Endothelial cell of umbilical vein (primary cell): ENCODE data around the gene ZNF302. TPM values are rescaled to one million over a fixed set of nuclear protein-coding genes. Genes with fewer than 3 reads are reported as not detected.

ENCODE experiments used
- BruUV-seq: library from RNA; stranded (reverse); fragments of 400-500 nt; replicated peaks from 2 replicates; lab custom pipeline; 2021; lab: Mats Ljungman, UMichigan
- CTCF ChIA-PET: fragments of 300-600, 350-600 bp; sonication (Branson Sonifier 250); formaldehyde crosslinking; loops from one replicate; lab custom pipeline; 2021; ENCODE audit warnings: antibody characterized with exemption, inconsistent platforms; lab: Charles Lee
- POLR2A ChIA-PET: fragments of 300-600, 350-600 bp; sonication (Branson Sonifier 250); formaldehyde crosslinking; loops from one replicate; lab custom pipeline; 2021; ENCODE audit warnings: antibody characterized with exemption, inconsistent platforms; lab: Charles Lee
- DNase-seq: peaks from one replicate; pipeline ENCODE4 v3.0.0-alpha.2; 2011; ENCODE audit warnings: low read depth, low spot score
- FAIRE-seq: peaks from 2 replicates; lab custom pipeline; 2011; peaks lifted over from hg19 to GRCh38; lab: Jason Lieb, UNC
- H2AFZ ChIP-seq: 2 replicates; pipeline ENCODE4 v1.6.0; 2012; ENCODE audit warnings: low read depth, low read length, control low read depth, inconsistent platforms
- H3K27ac ChIP-seq: 2 replicates; pipeline ENCODE4 v1.5.1; 2011; ENCODE audit warnings: low read depth, mild to moderate bottlenecking, control low read depth, low read length, moderate library complexity; ENCODE audit not compliant: insufficient read depth
- H3K27me3 ChIP-seq, 2 experiments: 2 replicates each; pipeline versions ENCODE4 v1.6.0 to v1.6.1; 2011; ENCODE audit warnings: low read length in 2 of 2, mixed read lengths in 1 of 2; ENCODE audit not compliant: control insufficient read depth in 2 of 2, insufficient read depth in 2 of 2
- H3K36me3 ChIP-seq, 2 experiments: 2 replicates in 1 of 2; 3 replicates in 1 of 2; pipeline ENCODE4 v1.5.1; 2011; ENCODE audit warnings: low read length in 2 of 2, mild to moderate bottlenecking in 1 of 2, moderate library complexity in 1 of 2; ENCODE audit not compliant: control insufficient read depth in 2 of 2, insufficient read depth in 2 of 2; ENCODE audit errors: extremely low read depth in 1 of 2
- H3K4me1 ChIP-seq: 3 replicates; pipeline ENCODE4 v1.5.1; 2011; ENCODE audit warnings: mild to moderate bottlenecking, low read length; ENCODE audit not compliant: control insufficient read depth, insufficient read depth; ENCODE audit errors: extremely low read depth
- H3K4me2 ChIP-seq: 2 replicates; pipeline ENCODE4 v1.6.1; 2011; ENCODE audit warnings: low read length, control low read depth, mixed read lengths; ENCODE audit not compliant: insufficient read depth
- H3K4me3 ChIP-seq, 3 experiments: fragments of 200-600 bp in 1 of 3; sonication (generic), shearing (Covaris generic) in 1 of 3; replicated peaks in 1 of 3; 2 replicates each; pipeline ENCODE4 v1.5.1; 2011 to 2016; ENCODE audit warnings: control low read depth in 3 of 3, low read length in 3 of 3, mild to moderate bottlenecking in 2 of 3, inconsistent platforms in 1 of 3, low read depth in 1 of 3, moderate library complexity in 1 of 3; ENCODE audit not compliant: insufficient read depth in 1 of 3
- H3K79me2 ChIP-seq: 2 replicates; pipeline ENCODE4 v1.6.0; 2012; ENCODE audit warnings: low read length, inconsistent platforms; ENCODE audit not compliant: control insufficient read depth, insufficient read depth
- H3K9ac ChIP-seq: replicated peaks from 2 replicates; pipeline ENCODE3; 2011; ENCODE audit warnings: low read length, control low read depth; ENCODE audit not compliant: insufficient read depth; ENCODE audit errors: extremely low read depth
- H3K9me1 ChIP-seq: replicated peaks from 3 replicates; pipeline ENCODE4 v1.6.0; 2011; ENCODE audit warnings: mild to moderate bottlenecking, low read length; ENCODE audit not compliant: control insufficient read depth, insufficient read depth; ENCODE audit errors: extremely low read depth
- H3K9me3 ChIP-seq: replicated peaks from 2 replicates; pipeline ENCODE4 v1.5.1; 2012; ENCODE audit warnings: low read length, inconsistent platforms; ENCODE audit not compliant: control insufficient read depth, insufficient read depth
- H4K20me1 ChIP-seq: replicated peaks from 2 replicates; pipeline ENCODE3; 2011; ENCODE audit warnings: mild to moderate bottlenecking, low read length; ENCODE audit not compliant: control insufficient read depth, insufficient read depth; ENCODE audit errors: extremely low read depth
- CTCF ChIP-seq, 2 donors: IDR thresholded peaks; 1 replicate in 1 of 2; 2 replicates in 1 of 2; pipeline ENCODE4 v1.5.1; 2011; ENCODE audit warnings: low read length in 2 of 2, mild to moderate bottlenecking in 2 of 2, moderate library complexity in 2 of 2, control low read depth in 1 of 2, inconsistent platforms in 1 of 2, low read depth in 1 of 2; ENCODE audit not compliant: insufficient read depth in 1 of 2; ENCODE audit errors: extremely low read depth in 1 of 2
- EZH2 ChIP-seq: IDR thresholded peaks from 2 replicates; pipeline ENCODE4 v1.6.1; 2012; ENCODE audit warnings: borderline replicate concordance, low read depth, mild to moderate bottlenecking, moderate library complexity, low read length, inconsistent platforms; ENCODE audit not compliant: severe bottlenecking
- FOS ChIP-seq: IDR thresholded peaks from 2 replicates; pipeline ENCODE4 v1.6.1; 2011; ENCODE audit warnings: mild to moderate bottlenecking, low read length, moderate library complexity, borderline replicate concordance; ENCODE audit not compliant: insufficient read depth
- GATA2 ChIP-seq: IDR thresholded peaks from 2 replicates; pipeline ENCODE4 v1.7.0; 2011; ENCODE audit warnings: low read depth, mild to moderate bottlenecking, moderate library complexity, mixed read lengths, low read length; ENCODE audit not compliant: insufficient read length, insufficient read depth
- JUN ChIP-seq: IDR thresholded peaks from 2 replicates; pipeline ENCODE4 v1.6.1; 2011; ENCODE audit warnings: borderline replicate concordance, low read depth; ENCODE audit not compliant: insufficient read length, insufficient read depth
- MYC ChIP-seq: IDR thresholded peaks from one replicate; pipeline ENCODE4 v1.6.1; 2011; ENCODE audit warnings: mild to moderate bottlenecking, low read depth, low read length
- dilution Hi-C: fragments of 300-500 bp; cut with MboI; formaldehyde crosslinking; loops from one replicate; pipeline ENCODE4 v1.15.0; 2019; ENCODE audit warnings: low sequenced_read_pairs; ENCODE audit not compliant: extremely low pct_ligation_motif_present
- intact Hi-C: fragments of 100-400 bp; cut with micrococcal nuclease; formaldehyde crosslinking; loops from one replicate; pipeline ENCODE4 v1.10.0; 2022
- polyA plus RNA-seq, 4 experiments: library from polyadenylated mRNA; depleted of rRNA in 3 of 4; stranded (reverse) in 3 of 4; unstranded in 1 of 4; fragments of >200 nt; gene quantifications; 2 replicates each; pipeline versions ENCODE4 v1.2.1 to v1.2.3, GENCODE V29; 2011 to 2012; ENCODE audit warnings: missing spikeins in 1 of 4
- total RNA-seq: library from RNA; stranded (reverse); gene quantifications from 2 replicates; pipeline ENCODE4 v1.2.3, GENCODE V29; 2021

Gene ZNF302
- total and polyA plus RNA-seq, 2 donors (not counting 3 experiments of a cell fraction or from before 2014, with no cell fraction given) = 8.1 to 15.6 TPM

- BruUV-seq = no TSS peak
- Histone ChIP-seq H3K27ac (no peak overlapping the region), H3K79me2 (no peaks in the 10 kb centered on the region), H3K4me1 (no peaks in the 10 kb centered on the region), H3K9me3 (no peaks in the 10 kb centered on the region), H3K9me1 (no peaks in the 10 kb centered on the region), H4K20me1 (no peaks in the 10 kb centered on the region), H2AFZ (no peak overlapping the region), H3K4me3 (no peak overlapping the region), H3K27me3 (peaks cover 0 to 1% of the 10 kb centered on the region in 2 experiments), H3K36me3 (no peaks in the 10 kb centered on the region), H3K4me2 (no peak overlapping the region), H3K9ac (no peak overlapping the region)
- FAIRE-seq = no peak
- POLR2A ChIA-PET = no interaction called here
- CTCF ChIA-PET = no interaction called here
- no peak for DNase-seq
- intact Hi-C loops (no loop called here), dilution Hi-C loops (no loop called here)
- TF ChIP-seq JUN (no peak), FOS (no peak), CTCF (IDR thresholded peaks at IDR 0.05; ENCODE audit: extremely low read depth in 1 of 2, insufficient read depth in 1 of 2, low read depth in 1 of 2, low read length in 2 of 2) (no peak), MYC (no peak), GATA2 (no peak), EZH2 (no peak)
Measured at GRCh38 chr19:34725400-34725799, 47.9 kb downstream of the ZNF302 start.
